Measurements from ENCODE around the gene PIGK. TPM values are rescaled to one million over a fixed set of nuclear protein-coding genes. Genes with fewer than 3 reads are reported as not detected.
"Not testable (repeated sequence)": the region's sequence is repeated elsewhere in the genome, so short reads cannot be mapped to it uniquely, and the experiment has no call there.

The PIGK gene
- total and polyA plus RNA-seq, 10 donors, result 3.2 to 29.3 (median 19.4) TPM

- Histone ChIP-seq H3K9me3 (no peaks in the 10 kb centered on the region), H3K27ac (no peak overlapping the region), H3K36me3 (peaks cover 0 to 13% (median 0%) of the 10 kb centered on the region in 6 donors), H3K4me1 (peaks cover 4 to 27% (median 21%) of the 10 kb centered on the region in 6 donors), H3K4me3 (no peak overlapping the region), H3K27me3 (replicated peaks in 1 of 7) (no peaks in the 10 kb centered on the region)
- intact Hi-C loops (cut with DNase I; ENCODE audit: low total_unique reads), result no loop called here
- DNase-seq, result no peak
- TF ChIP-seq POLR2AphosphoS5 (IDR thresholded peaks at IDR 0.05), result no peak
- WGBS, 5 donors, result 94 to 96% (median 95%) methylated on average over 5 of the region's 5 CpGs
These were observed 3.3 kb upstream of the PIGK start for GRCh38 chr1:77222496-77222895.

- intact Hi-C loops (cut with DNase I; ENCODE audit: low total_unique reads), result no loop called here
- 63 to 67% (median 65%) methylated on average over 3 of the region's 3 CpGs for WGBS, 5 donors
- Histone ChIP-seq H3K9me3 (no peaks in the 10 kb centered on the region), H3K27ac (no peak overlapping the region), H3K36me3 (peaks cover 0 to 13% (median 0%) of the 10 kb centered on the region in 6 donors), H3K4me1 (peaks cover 4 to 32% (median 23%) of the 10 kb centered on the region in 6 donors), H3K27me3 (replicated peaks in 1 of 7) (no peaks in the 10 kb centered on the region), H3K4me3 (no peak overlapping the region)
- TF ChIP-seq POLR2A (IDR thresholded peaks at IDR 0.05) (no peak), POLR2AphosphoS5 (IDR thresholded peaks at IDR 0.05) (no peak), CTCF (IDR thresholded peaks at IDR 0.05 in 8 of 11, conservative IDR thresholded peaks at IDR 0.05 in 3 of 11) (no peak)
- DNase-seq, result no peak
These were observed 1.6 kb upstream of the PIGK start for GRCh38 chr1:77220687-77221463.

- H3K27ac ChIP-seq, result peak overlapping the region; percentile 58 to 92 (median 90)
These were observed 609 bp downstream of the PIGK start for GRCh38 chr1:77218477-77219165.

GRCh38 chr1:77204043-77204442 is 15.2 kb downstream of the PIGK start:
- intact Hi-C loops (cut with DNase I; ENCODE audit: low total_unique reads); H3K27me3 ChIP-seq (replicated peaks in 1 of 7); H3K27ac ChIP-seq; H3K4me3 ChIP-seq; H3K4me1 ChIP-seq; DNase-seq: not testable (repeated sequence)
- Histone ChIP-seq H3K9me3 (peaks cover 0 to 22% (median 17%) of the 10 kb centered on the region in 8 donors), H3K36me3 (peaks cover 0 to 39% (median 0%) of the 10 kb centered on the region in 6 donors)
- WGBS, 5 donors, result 94 to 99% (median 96%) methylated on average over 3 of the region's 3 CpGs

More at GRCh38 chr1:77218477-77219165, 609 bp downstream of the PIGK start:
- Histone ChIP-seq H3K27me3 (replicated peaks in 1 of 7) (no peaks in the 10 kb centered on the region), H3K9me3 (no peaks in the 10 kb centered on the region), H3K4me1 (peaks cover 4 to 32% (median 23%) of the 10 kb centered on the region in 6 donors), H3K4me3 (peak overlapping the region; percentile 55 to 89 (median 72)), H3K36me3 (peaks cover 0 to 13% (median 0%) of the 10 kb centered on the region in 6 donors)
- intact Hi-C loops (cut with DNase I; ENCODE audit: low total_unique reads), result no loop called here
- no peak for DNase-seq
- WGBS, 5 donors, result 8 to 15% (median 12%) methylated on average over 12 of the region's 12 CpGs
- TF ChIP-seq CTCF (IDR thresholded peaks at IDR 0.05 in 8 of 11, conservative IDR thresholded peaks at IDR 0.05 in 3 of 11), result no peak
- TF ChIP-seq POLR2A (IDR thresholded peaks at IDR 0.05), result no peak
- no peak for TF ChIP-seq POLR2AphosphoS5 (IDR thresholded peaks at IDR 0.05)

- intact Hi-C loops (cut with DNase I; ENCODE audit: low total_unique reads), result no loop called here
- Histone ChIP-seq H3K27me3 (replicated peaks in 1 of 7) (no peaks in the 10 kb centered on the region), H3K4me1 (no peaks in the 10 kb centered on the region), H3K4me3 (no peak overlapping the region), H3K27ac (no peak overlapping the region), H3K36me3 (peaks cover 0 to 35% (median 0%) of the 10 kb centered on the region in 6 donors), H3K9me3 (peaks cover 0 to 22% (median 17%) of the 10 kb centered on the region in 8 donors)
- no peak for DNase-seq
- no peak for TF ChIP-seq POLR2A (IDR thresholded peaks at IDR 0.05)
- no peak for TF ChIP-seq CTCF (IDR thresholded peaks at IDR 0.05 in 8 of 11, conservative IDR thresholded peaks at IDR 0.05 in 3 of 11)
- TF ChIP-seq POLR2AphosphoS5 (IDR thresholded peaks at IDR 0.05), result no peak
- WGBS, 5 donors, result 61 to 93% (median 92%) methylated on average over 3 of the region's 3 CpGs
These were observed 16.5 kb downstream of the PIGK start for GRCh38 chr1:77202751-77203150.
